ENCODE data around the gene SAMD1.

SAMD1 gene

DNA sequence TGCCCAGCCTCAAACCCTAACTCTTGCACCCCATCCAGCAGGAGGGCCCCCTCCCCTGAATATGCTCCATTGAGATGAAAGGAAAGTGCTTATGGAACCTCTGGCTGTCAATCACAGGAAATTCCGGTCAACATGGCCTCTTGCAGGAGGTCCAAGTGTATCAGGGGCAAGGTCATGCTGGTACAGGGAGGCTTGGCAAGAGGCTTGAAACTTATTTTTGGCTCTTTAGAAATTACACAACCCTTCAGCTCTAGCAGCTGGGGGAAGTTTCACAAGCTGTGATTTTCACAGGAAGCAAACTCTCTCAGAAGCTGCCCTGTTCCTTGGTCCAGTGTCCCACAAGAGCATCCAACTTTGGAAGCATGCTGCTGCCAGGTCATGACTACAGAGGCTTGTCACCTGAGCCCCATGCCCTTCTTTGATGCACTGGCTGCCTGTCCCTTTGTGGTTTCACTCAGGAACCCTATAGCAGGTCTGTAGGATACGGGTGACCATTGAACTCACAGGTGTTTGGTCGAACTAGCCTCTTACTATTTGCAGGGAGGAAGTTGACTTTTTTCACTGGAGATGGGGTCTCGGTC is 37.5 kb upstream of the SAMD1 start:
- H3K4me3 ChIP-seq (ENCODE audit: low read length), result no peak overlapping the region
- TF ChIP-seq, protein P1, sequence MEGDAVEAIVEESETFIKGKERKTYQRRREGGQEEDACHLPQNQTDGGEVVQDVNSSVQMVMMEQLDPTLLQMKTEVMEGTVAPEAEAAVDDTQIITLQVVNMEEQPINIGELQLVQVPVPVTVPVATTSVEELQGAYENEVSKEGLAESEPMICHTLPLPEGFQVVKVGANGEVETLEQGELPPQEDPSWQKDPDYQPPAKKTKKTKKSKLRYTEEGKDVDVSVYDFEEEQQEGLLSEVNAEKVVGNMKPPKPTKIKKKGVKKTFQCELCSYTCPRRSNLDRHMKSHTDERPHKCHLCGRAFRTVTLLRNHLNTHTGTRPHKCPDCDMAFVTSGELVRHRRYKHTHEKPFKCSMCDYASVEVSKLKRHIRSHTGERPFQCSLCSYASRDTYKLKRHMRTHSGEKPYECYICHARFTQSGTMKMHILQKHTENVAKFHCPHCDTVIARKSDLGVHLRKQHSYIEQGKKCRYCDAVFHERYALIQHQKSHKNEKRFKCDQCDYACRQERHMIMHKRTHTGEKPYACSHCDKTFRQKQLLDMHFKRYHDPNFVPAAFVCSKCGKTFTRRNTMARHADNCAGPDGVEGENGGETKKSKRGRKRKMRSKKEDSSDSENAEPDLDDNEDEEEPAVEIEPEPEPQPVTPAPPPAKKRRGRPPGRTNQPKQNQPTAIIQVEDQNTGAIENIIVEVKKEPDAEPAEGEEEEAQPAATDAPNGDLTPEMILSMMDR (conservative IDR thresholded peaks at IDR 0.05; ENCODE audit: low read length), result no peak
- DNase-seq (ENCODE audit: low read depth), result peak; percentile 44

DNA sequence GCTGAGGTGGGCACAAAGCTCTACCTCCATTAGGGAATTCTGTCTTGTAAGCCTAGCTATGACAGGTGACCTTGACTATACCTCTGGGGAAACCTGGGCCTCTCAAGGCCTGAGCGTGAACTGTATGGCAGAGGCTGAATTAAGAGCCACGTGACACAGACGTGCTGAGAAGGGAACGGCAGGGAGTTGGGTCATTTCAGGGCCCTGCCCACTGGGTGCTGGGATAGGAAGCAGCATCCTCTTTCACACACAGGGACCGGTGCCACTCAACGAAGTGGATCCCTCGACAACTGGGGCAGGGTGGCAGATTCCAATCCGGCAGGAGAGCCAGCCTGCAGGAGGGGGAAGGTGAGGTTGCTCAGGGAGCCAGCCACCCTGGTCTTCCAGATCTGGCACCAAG is 36.6 kb upstream of the SAMD1 start:
- H3K4me3 ChIP-seq (ENCODE audit: low read length), result no peak overlapping the region
- TF ChIP-seq, protein P1 (conservative IDR thresholded peaks at IDR 0.05; ENCODE audit: low read length), result no peak
- no peak for DNase-seq (ENCODE audit: low read depth)

DNA sequence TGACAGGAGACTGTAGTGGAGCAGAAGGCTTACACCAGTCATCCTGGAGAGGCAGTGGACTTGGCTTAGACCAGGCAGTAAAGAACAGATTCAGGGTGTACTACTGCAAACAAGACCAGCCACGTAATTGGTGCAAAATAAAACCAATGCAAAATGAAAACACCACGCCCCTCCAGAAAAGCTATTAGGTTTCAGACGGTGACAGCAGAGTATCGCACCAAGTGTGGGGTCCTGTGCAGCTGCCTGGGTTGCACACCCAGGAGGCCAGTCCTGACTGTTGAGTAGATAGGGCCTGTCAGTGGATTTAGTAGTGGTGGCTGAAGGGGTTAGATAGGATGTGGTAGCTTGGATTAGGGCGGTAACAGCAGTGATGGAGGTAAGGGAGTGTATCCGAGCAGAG is 32.4 kb upstream of the SAMD1 start:
- TF ChIP-seq, protein P1 (conservative IDR thresholded peaks at IDR 0.05; ENCODE audit: low read length), result no peak
- no peak overlapping the region for H3K4me3 ChIP-seq (ENCODE audit: low read length)
- DNase-seq (ENCODE audit: low read depth), result no peak

DNA sequence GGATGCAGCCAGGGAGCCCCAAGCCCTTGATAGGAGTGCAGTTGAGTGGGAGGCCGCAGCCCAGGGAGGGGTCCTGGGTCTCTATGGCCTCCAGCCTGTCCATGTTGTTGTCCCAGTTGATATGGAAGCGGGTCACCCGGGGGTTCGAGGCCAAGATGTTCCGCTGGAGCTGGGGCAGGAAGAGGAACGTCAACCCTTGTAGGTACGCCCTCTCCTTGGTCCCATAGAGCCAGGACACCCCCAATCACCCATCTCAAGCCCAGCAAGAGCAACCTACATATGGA is 29.9 kb upstream of the SAMD1 start:
- no peak for DNase-seq (ENCODE audit: low read depth)
- H3K4me3 ChIP-seq (ENCODE audit: low read length), result no peak overlapping the region
- TF ChIP-seq, protein P1 (conservative IDR thresholded peaks at IDR 0.05; ENCODE audit: low read length), result no peak

DNA sequence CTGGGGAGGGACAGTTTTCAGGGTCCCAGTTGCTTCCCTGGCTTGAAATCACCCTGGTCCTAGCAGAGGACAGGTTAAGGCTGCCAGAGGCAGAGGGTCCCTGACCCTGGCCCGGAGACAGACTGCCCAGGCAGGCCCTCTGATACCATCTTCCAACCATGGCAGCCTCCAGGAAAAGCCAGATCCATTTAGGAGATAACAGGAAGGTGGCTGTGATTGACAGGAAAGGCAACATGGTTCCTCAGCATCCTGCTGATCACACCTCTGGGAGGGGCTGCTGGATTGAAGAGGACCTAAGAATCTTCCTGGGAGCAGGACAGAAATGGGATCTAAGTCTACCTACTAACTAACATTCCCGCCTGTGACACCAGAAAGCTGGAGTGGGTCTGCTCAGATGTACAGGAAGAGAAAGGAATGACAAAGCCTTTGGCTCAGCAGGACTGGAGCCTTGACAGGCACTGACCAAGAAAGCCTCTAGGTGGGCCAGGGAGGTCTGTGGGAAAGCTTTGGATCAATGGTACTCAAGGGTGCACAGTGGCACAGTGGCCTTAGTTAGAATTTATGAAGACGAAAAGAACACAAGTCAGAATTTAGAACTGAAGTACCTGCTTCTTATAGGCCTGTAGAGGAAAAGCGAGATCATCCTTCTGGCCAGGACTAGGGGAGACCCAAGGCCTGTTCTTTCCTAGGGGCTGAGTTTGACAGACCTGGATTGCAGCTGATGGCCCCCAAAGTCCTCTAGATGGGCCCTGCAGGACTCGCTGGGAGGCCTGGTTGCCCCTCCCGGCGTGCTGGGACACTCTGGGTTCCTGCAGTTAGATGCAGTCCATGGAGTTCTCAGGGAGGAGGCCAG is 29.3 kb upstream of the SAMD1 start:
- TF ChIP-seq, protein P1 (conservative IDR thresholded peaks at IDR 0.05; ENCODE audit: low read length), result no peak
- H3K4me3 ChIP-seq (ENCODE audit: low read length), result no peak overlapping the region
- no peak for DNase-seq (ENCODE audit: low read depth)

DNA sequence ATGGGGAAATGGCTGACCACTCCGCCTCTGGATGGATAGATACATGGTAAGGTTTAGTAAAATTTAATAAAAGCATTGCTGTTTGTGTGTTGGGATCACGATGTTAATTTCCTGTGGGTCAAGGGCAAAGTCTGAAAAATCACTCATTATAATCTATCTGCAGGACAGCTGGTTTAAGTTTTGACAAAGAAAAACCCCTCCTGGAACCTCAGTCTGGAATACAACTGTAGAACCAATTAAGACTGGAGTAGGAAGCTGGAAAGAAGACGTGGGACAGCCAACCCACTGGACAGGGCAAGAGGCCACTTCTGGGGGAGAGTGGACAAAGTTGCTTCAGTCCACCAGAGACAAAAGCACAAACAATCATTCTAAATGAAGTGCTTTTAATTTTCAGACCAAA is 28.6 kb upstream of the SAMD1 start:
- DNase-seq (ENCODE audit: low read depth), result no peak
- TF ChIP-seq, protein P1 (conservative IDR thresholded peaks at IDR 0.05; ENCODE audit: low read length), result no peak
- H3K4me3 ChIP-seq (ENCODE audit: low read length), result peak overlapping the region; percentile 66
